Anterior cingulate cortex (tissue), 58 donors: Measurements from ENCODE around the gene TOGARAM2.

Experiments used
- DNase-seq, 58 donors: peaks; one replicate each; lab custom pipeline; 2025; lab: John Stamatoyannopoulos, UW

Gene TOGARAM2

DNA sequence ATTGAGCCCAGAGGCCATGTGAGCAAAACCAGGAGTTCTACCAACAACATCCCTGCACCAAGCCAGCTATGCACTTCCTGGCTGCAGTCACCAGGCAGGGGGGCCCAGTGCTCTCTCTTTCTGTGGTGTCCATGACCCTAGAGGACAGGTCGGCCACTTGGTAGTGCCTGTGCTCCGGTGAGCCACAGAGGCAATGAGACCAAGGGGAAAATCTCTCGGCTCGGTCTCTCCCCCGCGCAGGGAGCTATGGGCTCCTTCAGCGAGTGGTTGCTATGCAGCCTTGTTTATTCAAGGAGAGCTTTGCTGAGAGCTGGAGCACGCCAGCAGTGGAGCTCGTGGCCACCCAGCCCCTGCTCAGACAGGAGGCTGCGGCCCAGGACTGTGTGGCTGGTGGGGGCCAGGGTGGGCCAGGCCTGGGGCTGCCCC, at the start of gene TOGARAM2:
Gene TOGARAM2, plus strand, starts transcription at position 283 of the 426 bp plus-strand sequence. CDS start 13,537 bp downstream, outside the sequence.
- DNase-seq, result peak in 41 of 58 donors; percentile 15 to 70 (median 40)

DNA sequence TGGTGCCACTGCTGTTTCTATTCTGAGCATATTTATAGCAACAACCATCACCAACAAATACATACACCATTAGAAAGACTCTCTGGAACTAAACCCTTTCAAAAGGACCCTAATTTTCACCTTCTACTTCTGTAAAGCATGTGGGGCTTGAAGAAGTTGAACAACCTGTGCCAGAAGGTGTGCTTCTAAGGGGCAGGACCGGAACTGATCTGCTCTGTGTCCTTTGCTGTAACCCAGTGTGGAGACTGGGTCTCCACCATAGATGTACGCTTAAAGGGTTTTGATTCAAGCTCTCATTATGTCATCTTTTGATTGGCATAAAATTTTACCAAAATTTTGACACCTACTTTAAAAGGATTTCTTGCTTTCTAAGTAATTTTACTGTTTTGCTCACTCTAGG, 46.3 kb upstream of the TOGARAM2 start:
- DNase-seq, result no peak

DNA sequence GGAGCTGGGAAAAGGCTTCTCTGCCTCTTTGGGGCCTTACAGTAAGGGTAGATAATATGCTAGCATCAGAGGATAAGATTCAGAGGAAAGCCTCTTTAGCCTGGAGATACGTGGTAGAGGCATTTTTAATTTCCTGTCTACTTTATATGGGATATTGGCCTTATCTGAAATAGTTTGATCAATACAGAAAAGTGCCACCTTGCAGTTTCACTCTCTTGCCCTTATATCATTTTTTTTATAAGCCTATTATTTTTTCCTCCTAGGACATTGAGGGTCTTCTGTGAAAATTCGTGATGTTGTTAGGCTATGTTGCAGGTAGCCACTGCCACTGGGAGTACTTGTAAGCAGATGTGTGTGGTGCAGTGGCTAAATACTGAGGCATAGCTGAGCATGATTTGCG, 40.1 kb upstream of the TOGARAM2 start:
- no peak for DNase-seq

DNA sequence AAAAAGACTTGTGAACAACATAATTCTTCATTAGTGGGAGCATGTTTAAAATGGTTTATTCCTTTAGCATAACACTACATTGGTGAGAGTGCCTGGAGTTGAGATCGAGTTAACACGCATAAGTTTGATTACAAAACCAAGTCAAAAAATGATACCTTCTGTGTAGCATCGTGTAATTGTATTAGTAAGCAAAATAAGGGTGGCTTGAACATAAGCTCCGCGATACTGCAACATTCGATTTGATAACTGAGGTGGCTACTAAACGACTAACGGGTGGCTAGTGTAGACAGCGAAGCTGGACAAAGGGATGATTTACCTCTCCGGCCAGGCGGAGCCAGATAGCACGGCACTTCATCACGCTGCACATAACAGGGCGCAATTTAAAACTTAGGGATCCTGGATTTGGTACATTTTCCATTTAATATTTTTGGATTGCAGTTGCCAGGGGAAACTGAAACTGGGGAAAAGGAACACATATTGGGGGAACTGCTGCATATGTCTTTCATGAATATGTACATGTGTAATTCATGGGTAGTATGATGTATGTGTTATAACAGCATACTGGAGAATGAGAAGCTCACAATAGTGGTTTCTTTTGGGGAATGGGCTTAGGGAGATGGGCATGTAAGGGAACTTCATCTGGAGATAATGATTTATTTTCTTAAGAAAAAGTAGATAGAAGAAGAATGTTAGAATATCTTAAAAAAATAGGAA, 36.4 kb upstream of the TOGARAM2 start:
- DNase-seq, result no peak

DNA sequence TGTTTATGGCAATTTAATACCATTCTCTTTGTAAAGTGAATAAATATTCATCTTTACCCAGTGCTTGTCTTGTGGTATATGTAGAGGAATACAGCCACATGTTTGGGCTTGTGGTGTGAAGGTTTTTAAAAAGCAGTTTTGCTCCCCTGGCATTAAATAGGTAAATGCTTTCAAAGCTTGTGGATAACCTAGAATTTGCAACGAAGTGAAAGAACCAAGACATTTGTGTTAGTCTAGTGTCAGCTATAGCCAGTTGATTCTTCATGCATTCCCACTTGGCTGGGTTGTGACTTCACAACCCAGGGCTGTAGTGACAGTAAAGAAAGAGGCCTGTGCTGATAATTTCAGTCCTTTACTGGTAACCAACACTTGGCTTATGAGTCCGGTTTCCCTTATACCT, 32.9 kb upstream of the TOGARAM2 start:
- DNase-seq, result no peak

DNA sequence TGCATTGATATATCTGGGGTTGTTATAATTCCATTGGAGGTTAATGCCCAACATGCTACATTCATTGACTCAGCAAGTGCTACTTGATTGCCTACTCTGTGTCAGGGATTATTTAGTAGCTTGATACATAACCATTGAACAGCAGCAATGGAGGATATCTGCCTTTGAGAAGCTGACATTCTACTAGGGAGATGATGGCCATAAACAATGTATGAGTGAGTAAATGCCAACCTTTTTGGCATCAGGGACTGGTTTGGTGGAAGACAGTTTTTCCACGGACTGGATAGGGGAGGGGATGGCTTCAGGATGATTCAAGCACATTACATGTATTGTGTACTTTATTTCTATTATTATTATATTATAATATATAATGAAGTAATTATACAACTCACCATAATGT, 31.9 kb upstream of the TOGARAM2 start:
- DNase-seq, result no peak

DNA sequence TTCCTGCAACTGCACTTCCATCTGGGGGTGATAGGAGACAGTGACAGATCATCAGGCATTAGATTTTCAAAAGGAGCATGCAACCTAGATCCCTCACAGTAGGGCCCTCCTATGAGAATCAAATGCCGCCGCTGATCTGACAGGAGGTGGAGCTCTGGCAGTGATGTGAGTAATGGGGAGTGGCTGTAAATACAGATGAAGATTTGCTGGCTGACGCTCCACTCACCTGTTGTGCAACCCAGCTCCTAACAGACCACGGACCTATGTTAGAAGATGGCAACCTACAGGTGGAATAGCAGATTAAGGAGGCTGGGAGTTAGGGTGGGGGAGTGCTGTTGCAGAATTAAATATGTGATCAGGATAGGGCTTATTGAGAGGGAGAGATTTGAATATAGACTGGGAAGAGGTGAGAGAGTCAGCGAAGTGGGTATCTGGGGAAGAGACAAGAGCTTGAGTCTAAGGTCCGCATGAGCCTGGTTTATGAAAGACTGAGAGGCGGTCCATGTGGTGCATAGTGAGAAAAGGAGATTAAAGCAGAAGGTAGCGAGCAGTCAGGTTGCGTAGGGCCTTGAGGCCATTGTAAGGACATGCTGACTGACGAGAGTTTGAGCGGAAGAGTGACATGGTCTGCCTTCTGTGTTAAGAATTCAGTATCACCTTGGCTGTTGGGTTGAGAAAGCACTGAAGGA, 31.3 kb upstream of the TOGARAM2 start:
- DNase-seq, result no peak

DNA sequence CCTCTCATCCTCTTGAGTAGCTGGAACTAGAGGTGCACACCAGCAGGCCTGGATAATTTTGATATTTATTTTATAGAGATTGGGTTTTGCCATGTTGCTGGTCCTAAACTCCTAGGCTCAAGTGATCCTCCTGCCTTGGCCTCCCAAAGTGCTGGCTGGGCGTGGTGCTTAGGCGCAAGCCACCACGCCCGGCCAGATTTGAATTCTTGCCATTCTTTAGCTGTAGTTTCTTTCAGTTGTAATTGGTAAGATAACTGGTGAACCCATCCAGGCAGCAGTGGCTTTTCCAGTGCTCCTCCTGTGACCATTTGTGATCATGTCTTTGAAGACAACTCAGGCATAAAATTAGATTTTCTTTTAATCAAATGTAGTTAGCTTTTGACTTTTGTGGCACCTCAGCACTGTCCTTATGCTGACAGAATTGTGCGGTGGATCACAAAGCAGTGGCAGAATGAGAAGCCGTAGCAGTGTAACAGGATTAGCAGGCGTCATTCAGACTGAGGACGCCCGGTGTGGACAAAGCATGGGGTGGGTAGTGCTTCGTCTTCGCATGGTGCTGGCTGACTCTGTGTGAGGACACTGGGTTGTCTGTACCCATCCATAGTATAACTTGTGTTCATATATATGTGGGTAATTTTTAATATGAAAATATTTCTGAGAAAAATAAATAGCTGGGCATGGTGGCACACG, 30.0 kb upstream of the TOGARAM2 start:
- no peak for DNase-seq

DNA sequence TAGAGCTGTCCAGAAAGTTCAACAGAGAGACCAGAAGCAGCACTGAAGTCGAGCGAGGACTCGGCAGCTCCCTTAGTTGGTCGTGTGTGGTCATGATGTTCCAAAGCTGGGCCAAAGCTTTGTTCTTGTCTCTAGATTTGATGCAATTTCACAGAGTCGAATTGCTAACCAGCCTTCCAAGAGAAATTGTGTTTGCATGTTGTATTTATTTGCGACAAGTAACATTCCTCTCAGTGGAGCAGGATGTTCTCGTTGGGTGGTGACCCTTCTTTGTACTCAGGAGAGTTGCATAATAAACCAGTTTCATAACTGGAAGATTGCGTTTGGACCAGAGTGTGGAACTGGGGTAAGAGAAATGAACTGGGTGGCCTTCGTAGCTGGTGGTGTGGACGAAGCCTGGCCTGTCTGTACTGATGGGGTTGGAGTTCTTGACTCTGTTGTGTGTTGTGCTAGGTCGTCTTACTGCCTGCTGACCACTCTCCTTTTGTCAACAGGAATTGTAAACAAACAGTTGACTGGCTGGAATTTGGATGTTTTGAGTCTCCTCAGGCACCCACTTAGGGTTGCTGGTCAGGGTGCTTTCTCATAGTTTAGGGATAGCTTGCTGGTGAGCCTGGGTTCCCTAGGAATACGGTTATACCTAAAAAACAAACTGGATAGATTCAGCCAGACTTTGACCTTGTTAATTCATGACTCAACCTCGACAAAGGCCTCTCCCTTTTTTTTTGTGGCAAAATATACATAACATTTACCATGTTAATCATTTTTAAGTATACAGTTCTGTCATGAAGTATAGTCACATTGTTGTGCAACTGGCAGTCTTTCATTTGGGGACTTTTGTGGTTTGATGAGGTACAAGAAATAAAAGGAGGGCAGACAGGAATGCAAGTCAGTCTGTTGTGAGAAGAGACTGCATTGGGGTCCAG, 28.9 kb upstream of the TOGARAM2 start:
- DNase-seq, result no peak

DNA sequence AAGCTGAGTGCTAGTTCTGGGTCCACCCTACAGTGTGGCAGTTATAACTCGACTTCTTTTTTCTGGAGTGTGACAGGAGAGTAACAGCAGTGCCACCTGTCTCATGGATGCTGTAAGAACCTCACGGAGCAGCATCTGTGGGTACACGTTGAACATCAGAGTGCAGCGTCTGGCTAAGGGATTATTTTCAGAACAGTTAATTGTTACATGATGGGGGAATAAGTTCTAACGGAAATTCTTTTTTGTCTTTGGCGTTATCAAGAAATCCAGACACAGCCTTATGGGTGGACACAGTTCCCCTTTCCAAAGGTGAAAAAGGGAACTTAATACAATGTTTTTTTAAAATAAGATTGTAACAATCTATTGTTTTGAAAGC, 28.3 kb upstream of the TOGARAM2 start:
- DNase-seq, result no peak

DNA sequence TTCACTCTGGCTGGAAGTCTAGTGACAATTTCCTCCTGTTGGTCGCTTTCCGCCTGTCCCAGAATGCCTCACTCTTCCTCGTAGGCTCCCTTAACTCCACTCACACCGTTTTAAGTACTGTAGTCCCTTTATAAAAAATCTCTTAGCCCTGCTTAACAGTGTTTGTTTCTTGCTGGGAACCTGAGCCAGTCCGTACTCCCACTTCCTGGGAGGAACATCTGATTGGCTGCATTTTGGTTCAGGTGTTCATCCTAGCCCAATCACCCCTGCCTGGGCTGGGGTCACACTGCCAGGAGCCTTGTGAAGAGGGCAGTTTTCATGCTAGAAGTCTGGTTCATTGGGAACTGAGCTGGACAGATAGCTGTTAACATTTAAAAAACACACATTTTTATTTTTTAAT, 25.6 kb upstream of the TOGARAM2 start:
- DNase-seq, result no peak

DNA sequence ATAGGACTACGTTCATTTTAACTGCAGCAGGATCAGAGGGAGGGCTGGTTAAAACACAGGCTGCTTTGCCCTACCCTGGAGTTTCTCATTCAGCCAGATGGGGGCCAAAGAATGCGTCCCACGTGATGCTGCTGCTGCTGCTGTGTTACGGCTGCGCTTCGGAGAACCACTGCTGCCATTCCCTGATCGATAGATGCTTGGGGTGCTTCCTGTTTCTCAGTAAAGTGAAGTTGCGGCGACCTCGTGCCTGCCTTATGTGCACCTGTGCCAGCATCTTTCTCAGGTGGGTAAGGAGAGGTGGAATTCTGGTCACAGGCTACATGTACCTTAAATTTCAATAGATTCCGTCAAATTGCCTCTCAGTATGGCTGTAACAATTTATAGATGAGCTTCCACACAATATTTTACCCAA, 24.7 kb upstream of the TOGARAM2 start:
- peak in 13 of 58 donors; percentile 6 to 57 (median 25) for DNase-seq

DNA sequence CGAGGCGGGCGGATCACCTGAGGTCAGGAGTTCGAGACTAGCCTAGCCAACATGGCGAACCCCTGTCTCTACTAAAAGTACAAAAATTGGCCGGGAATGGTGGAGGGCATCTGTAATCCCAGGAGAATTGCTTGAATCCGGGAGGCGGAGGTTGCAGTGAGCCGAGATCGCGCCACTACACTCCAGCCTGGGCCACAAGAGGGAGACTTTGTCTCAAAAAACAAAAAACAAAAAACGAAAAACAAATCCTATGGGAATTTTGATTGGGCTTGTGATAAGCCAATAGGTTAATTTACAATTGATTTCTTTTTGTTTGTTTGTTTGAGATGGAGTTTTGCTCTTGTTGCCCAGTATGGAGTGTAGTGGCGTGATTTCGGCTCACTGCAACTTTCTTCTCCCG, 24.2 kb upstream of the TOGARAM2 start:
- DNase-seq, result peak in 2 of 58 donors; percentile 37 to 42

DNA sequence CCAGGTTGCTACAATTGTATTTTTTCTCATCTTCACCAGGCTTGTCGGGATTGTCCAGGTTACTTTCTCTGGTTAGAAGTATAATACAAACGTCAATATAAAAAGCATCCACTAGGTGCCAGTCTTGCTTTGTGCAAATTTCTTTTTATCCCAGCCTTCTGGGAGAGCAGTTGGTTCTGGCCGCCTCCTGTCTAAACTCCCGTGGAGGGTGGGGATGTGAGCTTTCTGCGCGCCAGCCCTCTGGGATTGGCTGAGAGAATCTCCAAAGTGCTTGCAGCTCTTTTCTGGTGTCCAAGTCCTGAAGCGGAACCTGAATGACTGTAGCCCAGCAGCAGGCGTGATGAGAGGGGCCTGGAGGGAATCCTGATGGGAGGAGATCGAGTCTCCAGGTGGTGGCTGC, 22.4 kb upstream of the TOGARAM2 start:
- peak in 52 of 58 donors; percentile 11 to 90 (median 53) for DNase-seq

DNA sequence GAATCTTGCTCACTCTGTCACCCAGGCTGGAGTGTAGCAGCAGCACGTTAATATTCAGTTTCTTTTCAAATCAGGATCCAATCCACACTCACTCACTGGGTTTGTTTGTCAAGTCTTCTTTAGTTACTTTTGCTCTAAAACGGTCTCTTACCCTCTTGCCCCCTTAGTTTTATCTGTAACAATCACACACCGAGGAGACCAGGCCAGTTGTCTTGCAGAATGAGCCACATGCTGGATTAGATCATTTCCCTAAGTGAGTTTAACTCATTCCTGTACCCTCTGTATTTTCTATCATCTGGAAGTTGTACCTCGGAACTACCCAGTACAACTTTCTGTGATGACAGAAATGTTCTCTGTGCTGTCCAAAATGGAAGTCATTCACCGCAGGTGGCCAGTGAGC, 20.7 kb upstream of the TOGARAM2 start:
- no peak for DNase-seq

DNA sequence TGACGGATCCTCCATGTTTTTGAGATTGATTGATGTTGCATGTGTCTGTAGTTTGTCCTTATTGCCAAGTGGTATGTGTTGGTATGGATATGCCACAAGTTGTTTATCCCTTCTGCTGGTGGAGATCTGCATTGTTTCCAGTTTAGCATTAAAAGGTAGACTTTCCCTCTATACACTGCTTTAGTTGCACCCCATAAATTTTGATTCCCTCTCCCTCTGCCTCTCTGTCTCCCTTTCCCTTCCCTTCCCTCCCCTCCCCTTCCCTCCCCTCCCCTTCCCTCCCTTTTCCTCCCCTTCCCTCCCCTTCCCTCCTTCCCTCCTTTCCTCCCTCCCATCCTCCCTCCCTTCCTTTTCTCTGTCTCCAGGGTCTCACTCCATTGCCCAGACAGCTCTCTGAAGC, 18.6 kb upstream of the TOGARAM2 start:
- DNase-seq, result no peak

DNA sequence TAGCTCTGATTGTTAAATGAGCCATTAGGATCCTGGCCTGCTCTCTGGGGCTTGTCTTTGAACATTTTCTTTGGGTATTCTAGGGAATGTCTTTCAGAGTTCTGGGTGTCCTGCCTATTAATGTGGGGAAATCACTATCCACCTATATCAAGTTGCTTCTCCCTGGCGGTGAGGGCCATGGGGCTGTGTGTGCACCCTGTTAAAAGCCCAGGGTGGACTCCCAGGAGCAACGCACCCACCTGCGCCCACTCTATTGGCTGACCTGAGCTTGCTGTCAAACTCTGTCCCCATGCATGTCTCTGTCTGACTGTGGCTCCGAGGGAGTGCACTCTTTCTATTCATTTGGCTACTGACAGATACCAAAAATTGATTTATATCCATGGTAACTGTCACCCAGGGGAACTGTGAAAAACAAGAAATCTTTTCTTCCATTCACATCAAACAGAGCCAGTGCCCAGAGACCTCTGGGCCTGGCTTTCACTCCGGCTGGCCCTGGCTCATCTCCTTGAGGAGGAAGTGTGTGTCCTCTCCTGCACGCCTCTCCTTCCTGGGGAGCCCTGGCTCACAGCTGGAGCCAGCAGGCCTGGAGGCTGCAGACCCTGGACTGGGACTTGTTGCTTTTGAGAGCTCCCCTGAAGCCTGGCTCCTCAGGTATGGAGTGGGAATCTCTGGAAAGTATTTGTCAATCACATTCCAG, 10.5 kb upstream of the TOGARAM2 start:
- peak in 14 of 58 donors; percentile 8 to 55 (median 26) for DNase-seq

DNA sequence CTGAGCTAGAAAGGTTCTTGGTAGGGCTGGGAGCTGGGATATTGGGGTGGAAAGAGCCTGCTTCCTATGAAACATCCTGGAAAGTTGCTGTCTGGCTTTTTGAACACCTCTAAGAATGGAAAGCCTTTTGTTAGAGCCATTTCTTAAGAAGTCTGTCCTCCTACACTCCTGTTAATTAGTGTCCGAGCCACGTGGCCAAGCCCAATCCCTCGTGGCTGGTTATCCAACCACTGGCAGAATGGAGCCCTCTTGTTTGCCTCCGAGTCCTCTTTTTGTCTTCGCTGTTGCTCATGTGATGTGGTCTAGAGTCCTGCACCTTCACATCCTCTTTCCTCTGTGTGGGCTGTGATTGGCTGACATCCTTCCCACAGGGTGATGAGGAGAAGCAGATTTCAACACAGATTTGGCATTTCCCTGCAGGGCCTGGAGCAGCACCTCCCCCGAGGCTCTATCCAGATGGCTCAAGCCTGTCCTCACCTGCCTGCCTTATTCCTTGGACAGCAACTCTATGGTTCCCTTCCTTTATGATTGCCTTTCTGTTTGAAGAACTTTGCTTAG, 8.2 kb upstream of the TOGARAM2 start:
- no peak for DNase-seq

DNA sequence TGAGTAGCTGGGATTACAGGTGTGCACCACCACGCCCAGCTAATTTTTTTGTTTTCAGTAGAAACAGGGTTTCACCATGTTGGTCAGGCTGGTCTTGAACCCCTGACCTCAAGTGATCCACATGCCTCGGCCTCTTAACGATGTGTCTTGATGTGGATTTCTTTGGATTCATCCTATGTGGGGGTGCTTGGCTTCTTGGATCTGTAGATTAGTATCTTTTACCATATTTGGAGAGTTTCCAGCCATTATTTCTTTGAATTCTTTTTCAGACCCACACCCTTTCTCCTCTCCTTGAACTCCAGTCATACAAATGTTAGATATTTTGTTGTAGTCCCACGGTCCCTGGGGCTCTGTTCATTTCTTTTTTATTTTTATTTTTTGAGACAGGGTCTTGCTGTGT, 6.8 kb upstream of the TOGARAM2 start:
- no peak for DNase-seq
